ENCODE data around the gene ARHGEF3.

The ARHGEF3 gene, protein sequence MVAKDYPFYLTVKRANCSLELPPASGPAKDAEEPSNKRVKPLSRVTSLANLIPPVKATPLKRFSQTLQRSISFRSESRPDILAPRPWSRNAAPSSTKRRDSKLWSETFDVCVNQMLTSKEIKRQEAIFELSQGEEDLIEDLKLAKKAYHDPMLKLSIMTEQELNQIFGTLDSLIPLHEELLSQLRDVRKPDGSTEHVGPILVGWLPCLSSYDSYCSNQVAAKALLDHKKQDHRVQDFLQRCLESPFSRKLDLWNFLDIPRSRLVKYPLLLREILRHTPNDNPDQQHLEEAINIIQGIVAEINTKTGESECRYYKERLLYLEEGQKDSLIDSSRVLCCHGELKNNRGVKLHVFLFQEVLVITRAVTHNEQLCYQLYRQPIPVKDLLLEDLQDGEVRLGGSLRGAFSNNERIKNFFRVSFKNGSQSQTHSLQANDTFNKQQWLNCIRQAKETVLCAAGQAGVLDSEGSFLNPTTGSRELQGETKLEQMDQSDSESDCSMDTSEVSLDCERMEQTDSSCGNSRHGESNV

DNA sequence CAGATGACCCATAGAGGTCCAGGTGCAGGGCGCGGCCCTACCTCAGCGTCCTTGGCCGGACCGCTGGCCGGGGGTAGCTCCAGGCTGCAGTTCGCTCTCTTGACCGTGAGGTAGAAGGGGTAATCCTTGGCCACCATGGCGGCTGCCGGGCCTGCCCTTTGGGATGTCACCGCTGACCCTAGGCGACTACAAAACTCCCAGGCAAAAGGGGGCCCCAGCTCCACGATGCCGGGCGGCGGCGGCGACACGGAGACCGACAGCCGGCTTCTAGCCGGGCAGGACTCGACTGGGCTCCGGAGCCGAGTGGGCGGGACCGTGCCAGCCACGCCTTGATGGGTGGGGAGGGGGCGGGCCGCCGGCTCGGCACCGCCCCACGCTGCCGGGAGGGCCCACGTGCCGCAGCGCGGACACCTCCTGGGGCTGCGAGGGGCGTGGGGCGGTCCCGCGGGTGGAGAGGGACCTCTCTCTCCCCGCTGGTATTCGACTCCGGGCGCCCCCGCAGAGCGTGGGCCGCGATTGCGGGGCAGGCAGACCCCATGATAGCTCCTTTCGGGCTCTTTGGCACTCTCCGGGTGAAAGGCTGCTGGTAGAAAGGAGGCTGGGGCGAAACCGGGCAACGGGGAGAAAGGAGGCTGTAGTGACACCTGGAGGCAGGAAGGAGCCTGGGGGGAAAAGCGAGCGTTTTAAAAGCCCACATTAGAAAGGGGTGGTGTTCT, at the start of gene ARHGEF3:
Gene ARHGEF3 (minus strand): TSS at position 288 of the 716 bp plus-strand sequence. CDS start 151 bp downstream, at position 137.
- peak; percentile 75 to 90 (median 89) for DNase-seq (ENCODE audit: low read depth in 2 of 3, low spot score in 2 of 3)

DNA sequence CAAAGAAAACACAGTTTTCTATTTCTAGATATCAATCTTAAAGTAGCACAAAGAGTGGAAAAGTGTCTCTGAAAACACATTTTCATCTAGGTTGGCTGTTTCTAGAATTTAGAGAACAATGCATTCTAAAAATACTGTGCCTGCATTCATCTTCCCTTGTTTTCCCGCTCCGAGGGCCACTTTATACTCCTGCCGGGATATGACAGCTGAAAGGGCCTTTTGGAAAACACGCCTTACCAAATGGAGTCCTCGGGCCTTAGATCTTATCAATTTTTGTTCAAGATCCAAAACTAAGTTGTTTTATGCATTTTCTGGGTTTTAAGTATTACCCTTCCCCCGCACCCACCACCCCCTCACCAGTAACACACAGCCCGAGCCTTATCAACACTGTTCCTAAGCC, 47.9 kb upstream of the ARHGEF3 start:
- no peak for DNase-seq (ENCODE audit: low read depth in 2 of 3, low spot score in 2 of 3)

- DNase-seq (ENCODE audit: low read depth in 2 of 3, low spot score in 2 of 3): no peak
These were observed 43.8 kb upstream of the ARHGEF3 start for GRCh38 chr3:56845505-56845904.

- DNase-seq (ENCODE audit: low read depth in 2 of 3, low spot score in 2 of 3): no peak
These were observed 42.8 kb upstream of the ARHGEF3 start for GRCh38 chr3:56844536-56844935.

DNA sequence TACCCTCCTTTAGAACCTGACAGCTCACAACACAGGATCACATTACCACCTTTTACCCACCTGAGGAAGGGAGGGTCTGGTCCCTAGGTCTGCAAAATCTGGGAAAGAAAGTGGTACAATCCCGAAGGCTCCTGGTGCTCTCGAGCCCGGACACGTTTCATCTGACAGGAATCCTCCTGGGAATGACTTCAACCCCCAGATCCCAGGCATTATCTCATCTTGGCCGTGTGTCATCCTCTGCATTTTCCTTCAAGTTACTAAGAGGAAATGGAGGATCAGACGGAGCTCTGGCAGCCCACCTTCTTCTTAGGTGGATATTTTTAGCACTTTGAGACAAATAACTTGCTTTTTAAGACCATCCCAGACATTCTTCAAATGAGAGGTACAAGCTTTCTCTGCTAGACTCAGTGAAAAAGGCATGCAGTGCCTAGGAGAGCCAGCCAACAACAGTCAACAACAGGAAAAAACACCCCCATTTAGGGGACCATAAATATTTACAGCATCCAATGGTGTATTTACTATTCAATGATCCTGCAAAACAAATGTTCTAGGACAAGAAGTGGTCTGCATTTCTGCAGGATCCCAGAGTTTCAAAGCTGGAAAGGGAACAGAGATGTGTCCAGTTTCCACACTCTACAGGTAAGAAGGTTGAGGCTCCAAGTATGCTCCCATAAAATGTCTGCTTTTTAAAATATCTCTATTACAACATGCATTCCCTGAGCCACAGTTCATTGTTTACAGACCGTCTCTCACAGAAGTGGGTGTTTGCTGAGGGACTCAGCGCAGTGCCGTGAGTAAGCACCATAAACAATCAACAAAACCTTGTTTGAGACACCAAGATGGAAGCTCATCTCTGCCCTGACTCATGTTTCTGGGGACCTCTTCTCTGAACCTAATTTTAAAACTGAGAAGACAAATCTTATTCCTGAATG, 38.3 kb upstream of the ARHGEF3 start:
- DNase-seq (ENCODE audit: low read depth in 2 of 3, low spot score in 2 of 3): no peak

GRCh38 chr3:56838448-56838847, 36.7 kb upstream of the ARHGEF3 start:
- DNase-seq (ENCODE audit: low read depth in 2 of 3, low spot score in 2 of 3): no peak

GRCh38 chr3:56837196-56837955, 35.6 kb upstream of the ARHGEF3 start:
- DNase-seq (ENCODE audit: low read depth in 2 of 3, low spot score in 2 of 3): no peak

DNA sequence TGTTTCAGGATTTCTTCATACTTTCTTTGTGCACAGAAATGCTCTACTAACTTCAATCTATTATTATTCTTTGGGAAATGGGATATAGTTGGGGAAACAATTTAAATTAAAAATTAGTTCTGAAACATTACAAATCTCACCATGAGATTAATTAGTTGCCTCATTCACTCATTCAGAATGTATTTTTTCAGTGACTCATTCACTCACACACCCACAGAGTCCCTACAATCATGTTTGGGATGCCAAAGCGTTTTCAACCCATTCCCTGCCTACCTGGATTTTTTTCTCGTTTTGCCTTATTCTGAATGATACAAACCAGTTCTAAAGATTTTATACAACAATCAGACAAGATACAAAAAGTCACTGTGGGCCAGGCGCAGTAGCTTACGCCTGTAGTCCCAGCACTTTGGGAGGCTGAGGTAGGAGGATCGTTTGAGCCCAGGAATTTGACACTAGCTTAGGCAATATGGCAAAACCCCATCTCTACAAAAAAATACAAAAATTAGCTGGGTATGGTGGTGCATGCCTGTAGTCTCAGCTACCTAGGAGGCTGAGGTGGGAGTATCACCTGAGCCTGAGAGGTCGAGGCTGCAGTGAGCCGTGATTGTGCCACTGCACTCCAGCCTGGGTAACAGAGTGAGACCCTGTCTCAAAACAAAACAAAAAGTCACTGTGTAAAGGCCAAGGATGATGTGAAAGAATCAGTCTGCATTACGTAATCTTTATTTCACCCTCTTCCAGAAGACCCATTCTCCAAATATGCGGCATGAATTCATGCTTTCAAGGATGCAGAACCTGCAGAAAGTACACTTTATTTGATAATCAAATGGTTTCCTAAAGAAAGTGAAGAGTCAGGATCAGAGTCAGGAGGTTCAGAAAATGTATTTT, 34.8 kb upstream of the ARHGEF3 start:
- no peak for DNase-seq (ENCODE audit: low read depth in 2 of 3, low spot score in 2 of 3)

DNA sequence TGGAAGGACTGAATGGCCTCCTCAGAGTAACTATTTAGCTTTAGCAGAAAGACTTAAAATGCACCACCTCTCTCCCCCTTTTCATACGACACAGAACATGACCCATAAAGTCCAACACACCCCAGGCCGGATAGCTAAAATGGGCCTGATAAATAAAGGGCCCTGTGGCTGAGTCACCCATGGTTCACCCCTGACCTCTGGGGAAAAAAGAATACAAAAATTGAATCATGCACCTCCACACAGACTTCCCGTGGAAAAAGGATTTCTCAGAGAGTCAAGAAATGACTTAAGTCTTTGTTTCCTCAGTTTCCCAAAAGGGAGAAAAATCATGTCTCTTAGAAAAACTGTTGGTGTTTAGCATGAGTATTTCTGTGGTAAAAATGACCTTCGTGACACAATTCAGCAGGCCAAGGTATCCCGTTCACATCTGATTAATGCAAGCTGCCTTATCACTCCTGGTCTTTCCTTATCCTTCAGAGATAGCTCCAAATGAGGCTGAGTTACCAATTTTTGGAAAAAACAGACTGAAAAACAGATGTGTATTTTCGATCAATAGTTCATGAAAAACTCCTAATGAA, 34.0 kb upstream of the ARHGEF3 start:
- DNase-seq (ENCODE audit: low read depth in 2 of 3, low spot score in 2 of 3): no peak

GRCh38 chr3:56833536-56833935, 31.8 kb upstream of the ARHGEF3 start:
- no peak for DNase-seq (ENCODE audit: low read depth in 2 of 3, low spot score in 2 of 3)

DNA sequence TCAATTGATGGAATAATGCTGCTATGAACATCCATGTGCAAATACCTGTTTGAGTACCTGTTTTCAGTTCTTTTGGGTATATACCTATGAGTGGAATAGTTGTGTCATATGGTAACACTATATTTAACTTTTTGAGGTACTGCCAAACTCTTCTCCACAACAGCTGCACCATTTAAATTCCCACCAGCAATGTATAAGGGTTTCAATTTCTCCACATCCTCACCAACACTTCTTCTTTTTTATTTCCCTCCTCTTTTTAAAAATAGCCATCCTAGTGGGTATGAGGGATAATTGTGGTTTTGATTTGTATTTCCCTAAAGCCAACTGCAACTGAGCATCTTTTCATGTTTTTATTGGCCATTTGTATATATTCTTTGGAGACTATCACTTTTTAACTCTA, 31.3 kb upstream of the ARHGEF3 start:
- no peak for DNase-seq (ENCODE audit: low read depth in 2 of 3, low spot score in 2 of 3)

DNA sequence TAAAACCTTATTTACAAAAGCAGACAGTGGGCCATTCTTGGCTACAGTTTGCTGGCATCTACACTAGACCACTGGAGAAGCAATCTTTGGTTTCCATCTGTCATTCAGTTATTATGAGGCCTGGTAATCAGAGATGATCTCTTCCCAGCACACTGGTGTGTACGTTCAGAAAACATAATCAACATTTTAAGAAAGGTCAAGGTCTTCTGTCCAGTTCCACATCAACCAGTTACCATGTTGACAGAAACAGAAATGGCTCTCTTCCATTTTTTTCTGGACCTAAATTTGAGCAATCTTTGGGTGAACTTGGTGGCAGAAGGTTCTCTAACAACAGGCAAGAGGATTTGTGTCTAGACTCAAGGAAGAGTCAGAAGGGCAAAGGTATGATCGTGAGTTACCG, 29.8 kb upstream of the ARHGEF3 start:
- DNase-seq (ENCODE audit: low read depth in 2 of 3, low spot score in 2 of 3): no peak

GRCh38 chr3:56830884-56831283, 29.1 kb upstream of the ARHGEF3 start:
- no peak for DNase-seq (ENCODE audit: low read depth in 2 of 3, low spot score in 2 of 3)

DNA sequence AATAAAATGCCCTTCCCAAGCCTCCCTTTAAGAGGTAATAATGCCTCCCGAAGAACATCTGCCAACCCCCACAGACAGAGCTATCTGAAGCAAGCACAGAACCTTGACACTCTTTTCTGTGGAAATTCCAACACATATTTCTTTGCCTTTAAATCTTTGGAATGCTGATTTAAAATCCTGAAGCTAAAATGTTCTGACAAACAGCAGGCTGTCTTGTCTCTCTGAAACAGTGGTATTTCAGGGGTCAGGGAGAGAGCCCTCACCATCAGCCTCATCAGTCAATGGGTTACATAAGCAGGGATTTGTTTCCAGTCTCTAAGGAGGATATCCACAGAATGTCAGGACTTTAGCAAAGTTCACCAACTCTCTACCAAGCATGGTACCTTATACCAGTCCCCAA, 27.8 kb upstream of the ARHGEF3 start:
- no peak for DNase-seq (ENCODE audit: low read depth in 2 of 3, low spot score in 2 of 3)

DNA sequence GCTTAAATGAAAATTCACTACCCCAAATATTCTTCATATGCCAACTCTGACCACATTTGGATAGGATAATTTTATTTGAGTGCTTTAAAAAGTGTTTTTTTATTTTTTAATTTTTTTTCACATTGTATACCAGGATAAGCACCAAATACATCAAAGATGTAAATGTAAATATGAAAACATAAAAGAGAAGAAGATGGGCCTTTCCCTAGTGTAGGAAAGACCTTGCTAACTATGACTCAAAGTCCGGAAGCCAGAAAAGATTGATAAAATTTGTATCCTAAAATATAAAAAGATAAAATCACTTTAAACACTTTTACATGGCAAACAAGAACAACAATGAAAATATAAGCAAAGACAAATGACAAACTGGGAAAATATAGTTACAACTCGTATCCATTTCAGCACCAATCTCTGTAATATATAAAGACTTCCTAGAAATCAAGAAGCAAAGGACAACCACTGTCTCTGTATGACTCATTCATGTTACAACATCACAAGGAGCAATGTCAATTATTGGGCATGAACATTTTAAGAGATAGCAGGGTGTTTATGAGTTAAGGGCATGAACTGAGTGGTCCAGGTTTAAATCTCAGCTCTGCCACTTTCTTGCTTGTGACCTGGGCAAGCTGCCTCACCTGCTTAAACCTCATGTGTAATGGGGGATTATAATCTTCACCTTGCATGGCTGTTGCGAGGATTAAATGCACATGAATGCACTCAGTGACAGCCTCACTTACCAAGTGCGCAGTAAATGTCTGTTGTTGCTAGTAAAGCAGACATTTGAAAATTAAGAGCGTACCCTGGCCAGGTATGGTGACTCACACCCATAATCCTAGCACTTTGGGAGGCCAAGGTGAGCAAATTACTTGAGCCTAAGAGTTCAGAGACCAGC, 25.3 kb upstream of the ARHGEF3 start:
- DNase-seq (ENCODE audit: low read depth in 2 of 3, low spot score in 2 of 3): no peak

GRCh38 chr3:56825567-56826438, 24.1 kb upstream of the ARHGEF3 start:
- no peak for DNase-seq (ENCODE audit: low read depth in 2 of 3, low spot score in 2 of 3)
